ENCODE measurements around the gene LLGL1. TPM values are rescaled to one million over a fixed set of nuclear protein-coding genes. Genes with fewer than 3 reads are reported as not detected.

The LLGL1 gene
- total and polyA plus RNA-seq, 2 donors (not counting 1 experiment from before 2014, with no cell fraction given) = 14.9 to 15.2 TPM

- Mint-ChIP-seq H3K9me3 (ENCODE audit: insufficient read depth) (no peaks in the 10 kb centered on the region), H3K4me1 (peaks cover 50% of the 10 kb centered on the region), H3K27me3 (no peaks in the 10 kb centered on the region), H3K27ac (peak within 1 kb of the TSS; percentile 100), H3K4me3 (peak within 1 kb of the TSS; percentile 99)
- Histone ChIP-seq H3K27me3 (replicated peaks in 1 of 4; ENCODE audit: control extremely low read depth in 1 of 4, control insufficient read depth in 3 of 4, insufficient read depth in 4 of 4, low read length in 3 of 4) (no peaks in the 10 kb centered on the region), H3K36me3 (replicated peaks in 1 of 2; ENCODE audit: control extremely low read depth in 1 of 2, control insufficient read depth in 1 of 2, extremely low read depth in 1 of 2, insufficient read depth in 2 of 2, low read length in 1 of 2) (peaks cover 6 to 27% of the 10 kb centered on the region in 2 experiments), H3K27ac (ENCODE audit: low read length in 2 of 2) (peak within 1 kb of the TSS; percentile 93 to 96), H3K9ac (ENCODE audit: low read length) (peak within 1 kb of the TSS; percentile 93), H4K20me1 (ENCODE audit: control insufficient read depth, insufficient read depth, low read length, poor library complexity, severe bottlenecking) (peaks cover 39% of the 10 kb centered on the region), H3K4me2 (replicated peaks; ENCODE audit: low read depth, low read length, poor library complexity, severe bottlenecking) (peak within 1 kb of the TSS; percentile 97), H2AFZ (ENCODE audit: insufficient read depth, low read depth, low read length, poor library complexity, severe bottlenecking) (peak within 1 kb of the TSS; percentile 88), H3K4me1 (ENCODE audit: control insufficient read depth in 2 of 2, insufficient read depth in 2 of 2, low read length in 2 of 2) (peaks cover 45 to 49% of the 10 kb centered on the region in 2 donors), H3K4me3 (ENCODE audit: control extremely low read depth in 1 of 5, extremely low read depth in 1 of 5, insufficient read depth in 1 of 5, low read depth in 2 of 5, low read length in 4 of 5) (peak within 1 kb of the TSS; percentile 65 to 94 (median 81)), H3K79me2 (ENCODE audit: control insufficient read depth, insufficient read depth, low read length) (peaks cover 50% of the 10 kb centered on the region), H3K9me3 (ENCODE audit: control extremely low read depth in 1 of 3, control insufficient read depth in 2 of 3, insufficient read depth in 1 of 3, low read length in 2 of 3) (no peaks in the 10 kb centered on the region)
- ChIA-PET CTCF (interaction anchor here (0.6 to 1.5 kb wide), 9 partner anchors 10 to 870 kb away, joined by 3 to 5 read pairs (median 3); no protein-coding TSS in a partner anchor), POLR2A (interaction anchor here (0.5 to 3.1 kb wide), 8 partner anchors 26 to 211 kb away, joined by 3 to 30 read pairs (median 4); partner anchors contain the start of genes ATPAF2, DRC3, GID4 and TOM1L2)
- intact Hi-C loops (cut with micrococcal nuclease) = loop anchor here (1.0 to 2.0 kb wide), 9 partner anchors 25 to 347 kb away; partner anchors contain the start of genes DRC3, DRG2, FLII and LLGL1
- under 1% methylated on average over 98 of the region's 98 CpGs for WGBS (ENCODE audit: insufficient coverage)
- TF ChIP-seq EZH2 (IDR thresholded peaks at IDR 0.05; ENCODE audit: borderline replicate concordance, insufficient read depth, low read depth, low read length, poor library complexity, severe bottlenecking) = no peak
- peak; percentile 63 for TF ChIP-seq CTCF (IDR thresholded peaks at IDR 0.05)
- DNase-seq = peak; percentile 100
- peak; percentile 82 for ATAC-seq (ENCODE audit: low read depth)
Observed at GRCh38 chr17:18183334-18184142, 41.9 kb upstream of the LLGL1 start, which contains the start of gene ALKBH5. TSS of gene ALKBH5 (plus strand) at chr17:18183828. CDS start at chr17:18184244, 416 bp downstream.

All from B cell (primary cell).